Left lung (tissue), 10 donors: Measurements from ENCODE around the gene ZNF836. TPM values are rescaled to one million over a fixed set of nuclear protein-coding genes. Genes with fewer than 3 reads are reported as not detected.

Experiments
- ATAC-seq: fragments of 200-7000 bp; cut with Tn5 transposase; one replicate; pipeline ENCODE4 v1.9.1; 2020; ENCODE audit warnings: moderate library complexity
- DNase-seq, 4 donors: peaks; one replicate each; pipeline ENCODE4 v3.0.0-alpha.2; 2013 to 2020
- H3K27ac ChIP-seq, 2 donors: fragments of 200-600 bp; sonication (generic) in 1 of 2; one replicate each; pipeline versions ENCODE4 v1.5.0 to v1.8.0; 2020 to 2021
- H3K27me3 ChIP-seq, 2 donors: fragments of 200-600 bp; sonication (generic) in 1 of 2; one replicate each; pipeline versions ENCODE4 v1.5.0 to v1.8.0; 2020 to 2021
- H3K36me3 ChIP-seq, 2 donors: fragments of 200-600 bp; sonication (generic) in 1 of 2; one replicate each; pipeline versions ENCODE4 v1.5.0 to v1.8.0; 2020 to 2021
- H3K4me1 ChIP-seq, 2 donors: fragments of 200-600 bp; one replicate each; pipeline ENCODE4 v1.8.0; 2021
- H3K4me3 ChIP-seq, 2 donors: fragments of 200-600 bp; sonication (generic) in 1 of 2; one replicate each; pipeline versions ENCODE4 v1.5.0 to v1.8.0; 2020 to 2021; ENCODE audit warnings: mild to moderate bottlenecking in 1 of 2
- H3K9me3 ChIP-seq, 2 donors: fragments of 200-600 bp; sonication (generic) in 1 of 2; one replicate each; pipeline versions ENCODE4 v1.5.0 to v1.8.0; 2020 to 2021
- intact Hi-C, 2 donors: fragments of 100-400 bp; cut with DNase I; formaldehyde crosslinking; loops; one replicate each; pipeline versions ENCODE4 v1.11.2 to v1.14.2; 2022
- polyA plus RNA-seq, 6 donors: library from polyadenylated mRNA; unstranded; fragments of 120-200 nt; gene quantifications; one replicate each; pipeline ENCODE4 v1.2.1, GENCODE V29; 2013; ENCODE audit not compliant: insufficient read length in 6 of 6
- total RNA-seq, 2 donors: library from RNA; stranded (reverse); fragmentation: NEBNext Ultra II Directional; extraction: Animal tissue kit (Norgen Biotek cat#: 25700); gene quantifications; one replicate each; pipeline ENCODE4 v1.2.1, GENCODE V29; 2021
- TF ChIP-seq, protein P1 (sequence below), 2 donors: fragments of 200-600 bp; sonication (generic) in 1 of 2; IDR thresholded peaks; one replicate each; pipeline versions ENCODE4 v1.5.0 to v1.8.0; 2021; ENCODE audit warnings: antibody characterized with exemption in 2 of 2
- donor health status: DM: no; HTN: yes; CAD: no.
- donor health status: DM: no; HTN: no; CAD: no.

The ZNF836 gene
- total and polyA plus RNA-seq, 8 donors = 13.1 to 25.1 (median 21.8) TPM

DNA sequence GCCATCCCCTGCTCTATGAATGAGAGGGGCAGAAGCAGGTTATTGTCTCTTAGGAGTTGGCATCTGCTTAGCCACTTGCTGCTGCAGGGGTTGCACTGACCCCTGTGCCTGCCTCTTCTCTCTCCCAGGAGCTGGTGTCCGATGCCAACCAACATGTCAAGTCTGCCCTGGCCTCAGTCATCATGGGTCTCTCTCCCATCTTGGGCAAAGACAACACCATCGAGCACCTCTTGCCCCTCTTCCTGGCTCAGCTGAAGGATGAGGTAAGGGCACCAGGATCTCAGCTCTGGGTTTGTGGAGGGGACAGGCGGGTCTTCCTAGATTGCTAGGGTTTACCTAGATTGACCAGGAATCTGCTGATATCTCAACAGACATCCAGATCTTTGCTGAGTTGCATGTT lies 45.0 kb upstream of the ZNF836 start:
- Histone ChIP-seq H3K27ac (no peak overlapping the region), H3K9me3 (no peaks in the 10 kb centered on the region), H3K4me1 (no peaks in the 10 kb centered on the region), H3K4me3 (no peak overlapping the region), H3K27me3 (no peaks in the 10 kb centered on the region), H3K36me3 (peaks cover 10 to 100% of the 10 kb centered on the region in 2 donors)
- intact Hi-C loops = no loop called here
- DNase-seq = no peak
- ATAC-seq = no peak
- TF ChIP-seq, protein P1, sequence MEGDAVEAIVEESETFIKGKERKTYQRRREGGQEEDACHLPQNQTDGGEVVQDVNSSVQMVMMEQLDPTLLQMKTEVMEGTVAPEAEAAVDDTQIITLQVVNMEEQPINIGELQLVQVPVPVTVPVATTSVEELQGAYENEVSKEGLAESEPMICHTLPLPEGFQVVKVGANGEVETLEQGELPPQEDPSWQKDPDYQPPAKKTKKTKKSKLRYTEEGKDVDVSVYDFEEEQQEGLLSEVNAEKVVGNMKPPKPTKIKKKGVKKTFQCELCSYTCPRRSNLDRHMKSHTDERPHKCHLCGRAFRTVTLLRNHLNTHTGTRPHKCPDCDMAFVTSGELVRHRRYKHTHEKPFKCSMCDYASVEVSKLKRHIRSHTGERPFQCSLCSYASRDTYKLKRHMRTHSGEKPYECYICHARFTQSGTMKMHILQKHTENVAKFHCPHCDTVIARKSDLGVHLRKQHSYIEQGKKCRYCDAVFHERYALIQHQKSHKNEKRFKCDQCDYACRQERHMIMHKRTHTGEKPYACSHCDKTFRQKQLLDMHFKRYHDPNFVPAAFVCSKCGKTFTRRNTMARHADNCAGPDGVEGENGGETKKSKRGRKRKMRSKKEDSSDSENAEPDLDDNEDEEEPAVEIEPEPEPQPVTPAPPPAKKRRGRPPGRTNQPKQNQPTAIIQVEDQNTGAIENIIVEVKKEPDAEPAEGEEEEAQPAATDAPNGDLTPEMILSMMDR (IDR thresholded peaks at IDR 0.05) = no peak

DNA sequence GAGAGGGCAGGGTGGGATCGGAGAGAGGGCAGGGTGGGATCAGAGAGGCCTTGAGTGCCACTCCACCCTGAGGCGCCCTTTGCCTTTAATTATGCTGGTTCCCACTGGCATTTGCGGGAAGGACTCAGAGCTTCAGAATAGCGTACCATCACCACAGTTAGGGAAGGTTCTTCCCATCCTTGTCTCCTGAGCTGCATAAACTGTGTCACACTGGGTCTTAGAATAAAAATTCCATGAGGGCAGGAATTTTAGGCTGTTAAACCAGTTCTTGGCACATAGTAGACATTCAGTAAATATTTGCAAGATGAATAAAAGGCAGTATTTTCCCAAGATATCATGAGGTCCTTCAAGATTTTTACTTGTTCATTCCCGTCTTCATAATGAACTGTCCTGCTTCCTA lies 42.8 kb upstream of the ZNF836 start:
- intact Hi-C loops = no loop called here
- Histone ChIP-seq H3K27ac (no peak overlapping the region), H3K27me3 (no peaks in the 10 kb centered on the region), H3K36me3 (peaks cover 4 to 100% of the 10 kb centered on the region in 2 donors), H3K4me1 (no peaks in the 10 kb centered on the region), H3K4me3 (no peak overlapping the region), H3K9me3 (no peaks in the 10 kb centered on the region)
- TF ChIP-seq, protein P1 (IDR thresholded peaks at IDR 0.05) = no peak
- ATAC-seq = no peak
- DNase-seq = no peak

DNA sequence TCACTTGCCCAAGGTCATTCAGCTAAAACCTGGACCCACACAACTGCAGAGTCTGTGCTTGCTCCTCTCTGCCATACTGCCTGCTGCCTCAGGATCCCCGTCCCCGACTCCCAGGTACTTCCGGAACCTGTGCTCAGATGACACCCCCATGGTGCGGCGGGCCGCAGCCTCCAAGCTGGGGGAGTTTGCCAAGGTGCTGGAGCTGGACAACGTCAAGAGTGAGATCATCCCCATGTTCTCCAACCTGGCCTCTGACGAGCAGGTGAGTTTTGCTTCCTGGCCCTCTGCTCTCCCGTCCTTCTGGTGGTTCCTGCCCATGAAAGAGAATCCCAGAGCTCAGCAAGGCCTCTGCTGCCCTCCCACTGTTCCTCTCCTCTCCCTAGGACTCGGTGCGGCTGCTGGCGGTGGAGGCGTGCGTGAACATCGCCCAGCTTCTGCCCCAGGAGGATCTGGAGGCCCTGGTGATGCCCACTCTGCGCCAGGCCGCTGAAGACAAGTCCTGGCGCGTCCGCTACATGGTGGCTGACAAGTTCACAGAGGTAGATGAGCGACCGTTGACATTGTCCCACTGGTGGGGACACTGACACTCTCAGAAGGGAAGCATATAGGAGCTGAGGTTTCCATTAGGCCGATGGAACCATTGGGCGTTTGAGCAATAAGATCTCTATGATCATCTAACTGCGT lies 41.3 kb upstream of the ZNF836 start:
- H3K36me3 ChIP-seq = peaks cover 4 to 100% of the 10 kb centered on the region in 2 donors
- ATAC-seq (no peak), DNase-seq (no peak)
- H3K27me3 ChIP-seq = no peaks in the 10 kb centered on the region
- no peaks in the 10 kb centered on the region for H3K9me3 ChIP-seq
- TF ChIP-seq, protein P1 (IDR thresholded peaks at IDR 0.05) = no peak
- no peaks in the 10 kb centered on the region for H3K4me1 ChIP-seq
- H3K27ac ChIP-seq = no peak overlapping the region
- H3K4me3 ChIP-seq = no peak overlapping the region
- intact Hi-C loops = no loop called here

DNA sequence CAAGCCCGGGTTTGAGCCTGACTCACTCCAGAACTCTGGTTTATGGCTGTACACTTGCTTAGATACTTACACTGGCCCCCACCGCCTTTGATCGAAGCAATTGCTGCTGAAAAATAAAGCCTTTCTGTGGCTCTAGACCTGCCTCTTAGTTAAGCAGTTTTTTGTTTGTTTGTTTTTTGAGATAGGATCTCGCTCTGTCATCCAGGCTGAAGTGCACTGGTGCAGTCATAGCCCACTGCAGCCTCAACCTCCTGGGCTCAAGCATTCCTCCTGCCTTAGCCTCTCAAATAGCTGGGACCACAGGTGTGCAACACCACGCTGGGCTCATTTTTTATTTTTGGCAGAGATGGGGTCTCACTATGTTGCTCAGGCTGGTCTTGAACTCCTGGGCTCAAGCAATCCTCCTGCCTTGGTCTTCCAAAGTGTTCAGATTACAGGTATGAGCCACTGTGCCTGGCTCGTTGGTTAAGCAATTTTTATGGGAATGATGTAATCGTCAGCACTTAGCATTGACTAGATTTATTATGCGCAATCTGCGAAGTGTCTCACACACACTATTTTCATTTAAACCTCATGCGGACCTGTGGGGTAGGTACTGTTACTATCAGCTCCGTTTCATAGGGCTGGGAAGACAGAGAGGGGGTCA lies 40.6 kb upstream of the ZNF836 start:
- Histone ChIP-seq H3K9me3 (no peaks in the 10 kb centered on the region), H3K36me3 (peaks cover 4 to 100% of the 10 kb centered on the region in 2 donors), H3K4me1 (no peaks in the 10 kb centered on the region), H3K4me3 (no peak overlapping the region), H3K27me3 (no peaks in the 10 kb centered on the region), H3K27ac (no peak overlapping the region)
- ATAC-seq = no peak
- no peak for DNase-seq
- TF ChIP-seq, protein P1 (IDR thresholded peaks at IDR 0.05) = no peak
- intact Hi-C loops = no loop called here

DNA sequence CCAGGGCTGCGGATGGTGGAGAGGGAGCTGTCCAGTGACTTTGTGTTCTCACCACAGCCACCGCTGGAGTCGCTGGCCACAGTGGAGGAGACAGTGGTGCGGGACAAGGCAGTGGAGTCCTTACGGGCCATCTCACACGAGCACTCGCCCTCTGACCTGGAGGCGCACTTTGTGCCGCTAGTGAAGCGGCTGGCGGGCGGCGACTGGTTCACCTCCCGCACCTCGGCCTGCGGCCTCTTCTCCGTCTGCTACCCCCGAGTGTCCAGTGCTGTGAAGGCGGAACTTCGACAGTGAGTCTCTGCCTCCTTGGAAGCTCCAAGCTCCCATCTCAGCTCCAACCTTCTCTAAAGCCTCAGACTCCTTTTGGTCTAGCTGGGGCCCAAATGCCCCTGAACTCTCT lies 39.8 kb upstream of the ZNF836 start:
- intact Hi-C loops = no loop called here
- Histone ChIP-seq H3K27me3 (no peaks in the 10 kb centered on the region), H3K4me3 (no peak overlapping the region), H3K36me3 (peaks cover 10 to 100% of the 10 kb centered on the region in 2 donors), H3K9me3 (no peaks in the 10 kb centered on the region), H3K4me1 (no peaks in the 10 kb centered on the region), H3K27ac (no peak overlapping the region)
- TF ChIP-seq, protein P1 (IDR thresholded peaks at IDR 0.05) = no peak
- ATAC-seq (no peak), DNase-seq (peak in 1 of 4 donors; percentile 60)
